GM19455 (cell line): Measurements from ENCODE around the gene OSER1.
"Not testable (repeated sequence)": the region's sequence is repeated elsewhere in the genome, so short reads cannot be mapped to it uniquely, and the experiment has no call there.

Experiments used
- ATAC-seq: cut with Tn5 transposase; IDR thresholded peaks from one replicate; pipeline ENCODE4 v1.9.1; 2021; ENCODE audit not compliant: unreplicated experiment

Gene OSER1

GRCh38 chr20:44204156-44204831, 6.3 kb downstream of the OSER1 start:
- ATAC-seq = no peak

- ATAC-seq = no peak
Measured at GRCh38 chr20:44203161-44203560, 7.4 kb downstream of the OSER1 start.

GRCh38 chr20:44200983-44201382, 9.6 kb downstream of the OSER1 start:
- no peak for ATAC-seq

GRCh38 chr20:44200371-44200770, 10.2 kb downstream of the OSER1 start:
- no peak for ATAC-seq

- ATAC-seq = no peak
Measured at GRCh38 chr20:44199877-44200276, 10.7 kb downstream of the OSER1 start.

GRCh38 chr20:44198872-44199271, 11.7 kb downstream of the OSER1 start:
- ATAC-seq = no peak

- no peak for ATAC-seq
Measured at GRCh38 chr20:44196271-44196670, 14.3 kb downstream of the OSER1 start.

- no peak for ATAC-seq
Measured at GRCh38 chr20:44195605-44196004, 15.0 kb downstream of the OSER1 start.

GRCh38 chr20:44193801-44194200, 16.8 kb downstream of the OSER1 start:
- ATAC-seq = no peak

- not testable (repeated sequence) for ATAC-seq
Measured at GRCh38 chr20:44191640-44192039, 18.9 kb downstream of the OSER1 start.

- not testable (repeated sequence) for ATAC-seq
Measured at GRCh38 chr20:44190197-44190852, 20.2 kb downstream of the OSER1 start.

- no peak for ATAC-seq
Measured at GRCh38 chr20:44188752-44189151, 21.8 kb downstream of the OSER1 start.

- no peak for ATAC-seq
Measured at GRCh38 chr20:44187772-44188709, 22.5 kb downstream of the OSER1 start.

- no peak for ATAC-seq
Measured at GRCh38 chr20:44187054-44187771, 23.4 kb downstream of the OSER1 start, which contains the start of gene JPH2. Gene JPH2, minus strand, starts transcription at chr20:44187188. Its CDS starts 483 bp downstream, at chr20:44186705.

GRCh38 chr20:44186674-44187053, 23.9 kb downstream of the OSER1 start:
- ATAC-seq = no peak

GRCh38 chr20:44186201-44186600, 24.4 kb downstream of the OSER1 start:
- ATAC-seq = no peak

- no peak for ATAC-seq
Measured at GRCh38 chr20:44185574-44185973, 25.0 kb downstream of the OSER1 start.

- no peak for ATAC-seq
Measured at GRCh38 chr20:44183282-44183681, 27.3 kb downstream of the OSER1 start.

GRCh38 chr20:44182863-44183262, 27.7 kb downstream of the OSER1 start:
- no peak for ATAC-seq

- ATAC-seq = no peak
Measured at GRCh38 chr20:44182135-44182765, 28.3 kb downstream of the OSER1 start.
